GM12878 (cell line): ENCODE measurements around the gene SLC37A1. TPM values are rescaled to one million over a fixed set of nuclear protein-coding genes. Genes with fewer than 3 reads are reported as not detected.

Experiments used
- ATAC-seq: fragments of 200-7000 bp; cut with Tn5 transposase; 3 replicates; pipeline ENCODE4 v1.9.1; 2020; ENCODE audit warnings: mild to moderate bottlenecking, moderate library complexity
- BruUV-seq: library from RNA; stranded (reverse); fragments of 400-500 nt; replicated peaks from 2 replicates; lab custom pipeline; 2021; lab: Mats Ljungman, UMichigan
- CTCF ChIA-PET: fragments of 300-600 bp; sonication (Branson Sonifier 250); formaldehyde crosslinking; extraction: SDS; loops from one replicate; lab custom pipeline; 2021; ENCODE audit warnings: inconsistent platforms; lab: Yijun Ruan, JAX
- POLR2A ChIA-PET: fragments of 350-600 bp; formaldehyde crosslinking; extraction: SDS; loops from one replicate; lab custom pipeline; 2021; ENCODE audit warnings: inconsistent platforms; lab: Charles Lee
- RAD21 ChIA-PET: fragments of 300-600 bp; sonication (Branson Sonifier 250); formaldehyde crosslinking; loops from one replicate; lab custom pipeline; 2023; ENCODE audit warnings: antibody characterized with exemption; ENCODE audit not compliant: unreplicated experiment; lab: Charles Lee
- SMC1A ChIA-PET: fragments of 300-600 bp; sonication (Branson Sonifier 250); formaldehyde crosslinking; loops from one replicate; lab custom pipeline; 2023; ENCODE audit not compliant: unreplicated experiment, uncharacterized antibody; lab: Charles Lee
- DNase-seq: peaks from one replicate; pipeline ENCODE4 v3.0.0-alpha.2; 2011; ENCODE audit warnings: low read depth, low spot score
- FAIRE-seq: peaks from 3 replicates; lab custom pipeline; 2011; peaks lifted over from hg19 to GRCh38; lab: Jason Lieb, UNC
- H2AFZ ChIP-seq: 2 replicates; pipeline ENCODE4 v1.6.0; 2011; ENCODE audit warnings: low read depth, low read length, control low read depth; ENCODE audit not compliant: control insufficient read depth
- H3K27ac ChIP-seq: 2 replicates; pipeline ENCODE4 v1.5.1; 2011; ENCODE audit warnings: control low read depth; ENCODE audit not compliant: control insufficient read depth, insufficient read depth
- H3K27me3 ChIP-seq, 2 experiments: replicated peaks in 1 of 2; 2 replicates each; pipeline versions ENCODE4 v1.6.0 to v1.6.1; 2011; ENCODE audit warnings: low read length in 1 of 2; ENCODE audit not compliant: control insufficient read depth in 2 of 2, insufficient read depth in 2 of 2
- H3K36me3 ChIP-seq, 2 experiments: 2 replicates each; pipeline ENCODE4 v1.5.1; 2011; ENCODE audit warnings: low read length in 1 of 2; ENCODE audit not compliant: control insufficient read depth in 2 of 2, insufficient read depth in 2 of 2
- H3K4me1 ChIP-seq: 2 replicates; pipeline ENCODE4 v1.6.1; 2011; ENCODE audit warnings: mild to moderate bottlenecking, low read length, moderate library complexity, mixed read lengths; ENCODE audit not compliant: control insufficient read depth, insufficient read depth
- H3K4me2 ChIP-seq: 2 replicates; pipeline ENCODE4 v1.6.0; 2011; ENCODE audit warnings: control low read depth; ENCODE audit not compliant: control insufficient read depth, insufficient read depth
- H3K4me3 ChIP-seq: fragments of 200-600 bp; sonication (generic); 2 replicates; pipeline ENCODE4 v1.5.1; 2016
- H3K79me2 ChIP-seq: 2 replicates; pipeline ENCODE4 v1.6.0; 2011; ENCODE audit warnings: low read length; ENCODE audit not compliant: control insufficient read depth, insufficient read depth
- H3K9ac ChIP-seq: 2 replicates; pipeline ENCODE4 v1.8.0; 2011; ENCODE audit warnings: low read length, control low read depth, mixed read lengths; ENCODE audit not compliant: control insufficient read depth, insufficient read depth
- H3K9me3 ChIP-seq: replicated peaks from 3 replicates; pipeline ENCODE4 v1.5.1; 2011; ENCODE audit warnings: mild to moderate bottlenecking, low read length; ENCODE audit not compliant: control insufficient read depth, insufficient read depth
- H4K20me1 ChIP-seq: 2 replicates; pipeline ENCODE4 v1.6.0; 2011; ENCODE audit not compliant: control insufficient read depth, insufficient read depth
- CEBPB ChIP-seq, 2 experiments: fragments of 150-350 bp in 1 of 2; IDR thresholded peaks; 2 replicates each; pipeline ENCODE4 v1.6.1; 2012 to 2014; ENCODE audit warnings: low read depth in 2 of 2, low read length in 2 of 2, borderline replicate concordance in 1 of 2, inconsistent platforms in 1 of 2
- EGR1 ChIP-seq, 2 experiments: IDR thresholded peaks; 1 replicate in 1 of 2; 2 replicates in 1 of 2; pipeline ENCODE4 v1.6.1; 2011 to 2012; ENCODE audit warnings: low read depth in 2 of 2, low read length in 2 of 2, borderline replicate concordance in 1 of 2, mild to moderate bottlenecking in 1 of 2, moderate library complexity in 1 of 2
- NKRF ChIP-seq: fragments of 450-650 bp; conservative IDR thresholded peaks from 2 replicates; pipeline ENCODE4 v1.6.1; 2017; ENCODE audit warnings: mild to moderate bottlenecking, moderate library complexity
- USF1 ChIP-seq: IDR thresholded peaks from 2 replicates; pipeline ENCODE4 v1.6.1; 2011; ENCODE audit warnings: borderline replicate concordance, low read depth, mild to moderate bottlenecking, moderate library complexity, mixed read lengths, low read length; ENCODE audit not compliant: insufficient read depth; ENCODE audit errors: extremely low read length
- WGBS: methylation state at CpG from one replicate; pipeline ENCODE4 v1.1.6; 2016; ENCODE audit warnings: low lambda C conversion rate; ENCODE audit not compliant: insufficient replicate concordance, insufficient coverage; ENCODE audit errors: missing lambda C conversion rate; 5-methylcytosine and 5-hydroxymethylcytosine counted together
- in situ Hi-C: fragments of 300-500 bp; cut with MboI; formaldehyde crosslinking; loops from 9 replicates; pipeline ENCODE4 v1.14.3; 2018; ENCODE audit warnings: mixed read lengths
- intact Hi-C: fragments of 100-400 bp; cut with micrococcal nuclease; formaldehyde crosslinking; loops from one replicate; pipeline ENCODE4 v1.14.2; 2022; ENCODE audit not compliant: unreplicated experiment
- polyA plus RNA-seq, 11 experiments: library from polyadenylated mRNA; depleted of rRNA in 4 of 11; unstranded in 6 of 11; stranded (reverse) in 5 of 11; fragments of >200 nt; fragmentation: Nextera tagmentation in 4 of 11; fragmentation: Illumina TruSeq in 1 of 11; extraction: Ambion mirVana in 4 of 11; extraction: Trizol in 1 of 11; gene quantifications; 1 replicate in 1 of 11; 2 replicates in 10 of 11; pipeline versions ENCODE4 v1.2.1 to v1.2.3, GENCODE V29; 2011 to 2016; ENCODE audit warnings: inconsistent platforms in 2 of 11, missing spikeins in 2 of 11, low read depth in 1 of 11
- total RNA-seq, 4 experiments: library from RNA; depleted of rRNA in 3 of 4; stranded (reverse); fragments of >200 nt in 3 of 4; fragmentation: Illumina TruSeq in 1 of 4; extraction: Trizol in 1 of 4; gene quantifications; 2 replicates each; pipeline versions ENCODE4 v1.2.1 to v1.2.3, GENCODE V29; 2013 to 2021

SLC37A1 gene
- total and polyA plus RNA-seq, 10 of the 15 experiments (the other 5 are each of a cell fraction or from before 2014, with no cell fraction given) = 1.1 to 35.5 (median 24.4) TPM

- Histone ChIP-seq H3K36me3 (peaks cover 14 to 25% of the 10 kb centered on the region in 2 experiments), H3K9ac (no peak overlapping the region), H3K27ac (no peak overlapping the region), H3K9me3 (no peaks in the 10 kb centered on the region), H3K79me2 (no peaks in the 10 kb centered on the region), H4K20me1 (no peaks in the 10 kb centered on the region)
- ChIA-PET RAD21 (interaction anchor here (1.2 kb wide), 1 partner anchor 11 kb away, joined by 3 read pairs; no protein-coding TSS in a partner anchor), POLR2A (interaction anchor here (1.1 kb wide), 1 partner anchor 9 kb away, joined by 3 read pairs; no protein-coding TSS in a partner anchor)
- no peak for DNase-seq
- in situ Hi-C loops = no loop called here
- 94% methylated on average over 24 of the region's 27 CpGs for WGBS
- TF ChIP-seq NKRF = no peak
- TF ChIP-seq CEBPB (IDR thresholded peaks at IDR 0.05; ENCODE audit: borderline replicate concordance in 1 of 2, low read depth in 2 of 2, low read length in 2 of 2) = no peak
- TF ChIP-seq USF1 = no peak
- TF ChIP-seq EGR1 (IDR thresholded peaks at IDR 0.05; ENCODE audit: borderline replicate concordance in 1 of 2, low read depth in 2 of 2, low read length in 2 of 2) = no peak
- TF ChIP-seq, all 136 proteins: peak for 0
- Histone ChIP-seq H3K4me2 (no peak overlapping the region), H3K4me3 (no peak overlapping the region), H3K4me1 (peaks cover 8% of the 10 kb centered on the region), H3K27me3 (no peaks in the 10 kb centered on the region), H2AFZ (no peak overlapping the region)
- FAIRE-seq = no peak
- SMC1A ChIA-PET = no interaction called here
- intact Hi-C loops = no loop called here
- CTCF ChIA-PET = no interaction called here
- ATAC-seq = no peak
- BruUV-seq = no TSS peak
Measured at GRCh38 chr21:42547001-42547905, 33.6 kb downstream of the SLC37A1 start.
